Measurements from ENCODE around the gene DCTN2.

DNA sequence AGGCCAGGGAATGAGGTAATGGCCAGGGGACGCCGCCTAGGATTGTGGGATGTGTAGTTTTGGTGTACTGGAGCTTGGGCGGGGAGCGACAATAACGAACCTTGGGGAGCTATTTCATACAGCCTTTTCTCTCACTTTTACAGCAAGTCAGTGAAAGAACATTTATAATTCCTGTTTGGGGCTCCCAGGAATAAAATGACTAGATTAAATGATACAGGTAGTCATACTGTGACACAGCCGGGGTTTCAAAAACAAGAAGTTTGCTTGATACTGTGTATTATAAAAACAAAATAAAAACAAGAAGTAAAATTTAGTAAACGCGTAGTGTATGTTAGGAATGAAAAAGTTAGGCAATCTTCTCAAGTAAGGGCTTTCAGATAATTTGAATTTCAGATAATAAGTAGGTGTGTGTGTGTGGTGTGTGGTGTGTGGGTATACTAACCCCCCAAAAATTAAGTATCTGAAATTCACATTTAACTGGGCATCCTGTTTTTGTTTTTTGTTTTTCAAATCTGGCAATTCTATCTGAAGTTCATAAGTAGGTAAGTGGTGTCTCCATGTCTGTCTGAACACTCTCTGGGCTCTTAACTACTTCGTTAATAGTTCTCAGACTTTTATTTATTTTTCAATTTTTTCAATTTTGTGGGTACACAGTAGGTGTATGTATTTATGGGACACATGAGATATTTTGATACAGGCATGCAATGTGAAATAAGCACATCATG is 458 bp upstream of the DCTN2 start:
- TF ChIP-seq, protein P1, sequence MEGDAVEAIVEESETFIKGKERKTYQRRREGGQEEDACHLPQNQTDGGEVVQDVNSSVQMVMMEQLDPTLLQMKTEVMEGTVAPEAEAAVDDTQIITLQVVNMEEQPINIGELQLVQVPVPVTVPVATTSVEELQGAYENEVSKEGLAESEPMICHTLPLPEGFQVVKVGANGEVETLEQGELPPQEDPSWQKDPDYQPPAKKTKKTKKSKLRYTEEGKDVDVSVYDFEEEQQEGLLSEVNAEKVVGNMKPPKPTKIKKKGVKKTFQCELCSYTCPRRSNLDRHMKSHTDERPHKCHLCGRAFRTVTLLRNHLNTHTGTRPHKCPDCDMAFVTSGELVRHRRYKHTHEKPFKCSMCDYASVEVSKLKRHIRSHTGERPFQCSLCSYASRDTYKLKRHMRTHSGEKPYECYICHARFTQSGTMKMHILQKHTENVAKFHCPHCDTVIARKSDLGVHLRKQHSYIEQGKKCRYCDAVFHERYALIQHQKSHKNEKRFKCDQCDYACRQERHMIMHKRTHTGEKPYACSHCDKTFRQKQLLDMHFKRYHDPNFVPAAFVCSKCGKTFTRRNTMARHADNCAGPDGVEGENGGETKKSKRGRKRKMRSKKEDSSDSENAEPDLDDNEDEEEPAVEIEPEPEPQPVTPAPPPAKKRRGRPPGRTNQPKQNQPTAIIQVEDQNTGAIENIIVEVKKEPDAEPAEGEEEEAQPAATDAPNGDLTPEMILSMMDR (IDR thresholded peaks at IDR 0.05) = no peak
- no peak for TF ChIP-seq POLR2A (IDR thresholded peaks at IDR 0.05)

All from thyroid gland (tissue), 4 donors.